HG03432 (cell line): Measurements from ENCODE around the gene USP31.

Source experiments
- ATAC-seq: cut with Tn5 transposase; IDR thresholded peaks from one replicate; pipeline ENCODE4 v1.9.1; 2021; ENCODE audit warnings: mild to moderate bottlenecking, moderate library complexity; ENCODE audit not compliant: unreplicated experiment

The USP31 gene

DNA sequence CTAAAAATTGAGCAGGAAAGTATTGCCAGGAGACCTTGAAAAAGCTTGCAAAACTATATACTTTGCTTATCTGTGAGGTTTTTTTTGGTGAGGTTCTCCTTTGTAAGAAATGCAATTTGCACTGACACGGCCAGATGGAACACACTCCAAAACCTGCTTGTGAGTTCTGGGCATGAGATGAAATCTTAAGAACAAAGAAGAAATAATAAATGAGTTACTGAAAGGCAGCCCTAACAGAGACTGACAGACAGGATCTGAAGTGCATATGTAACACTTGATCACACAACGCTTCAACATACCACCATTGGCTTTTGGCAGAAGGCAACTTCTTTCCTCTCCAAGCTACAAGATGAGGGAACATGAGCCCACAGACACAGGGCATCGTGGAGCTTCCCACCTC, 82.6 kb downstream of the USP31 start:
- no peak for ATAC-seq

DNA sequence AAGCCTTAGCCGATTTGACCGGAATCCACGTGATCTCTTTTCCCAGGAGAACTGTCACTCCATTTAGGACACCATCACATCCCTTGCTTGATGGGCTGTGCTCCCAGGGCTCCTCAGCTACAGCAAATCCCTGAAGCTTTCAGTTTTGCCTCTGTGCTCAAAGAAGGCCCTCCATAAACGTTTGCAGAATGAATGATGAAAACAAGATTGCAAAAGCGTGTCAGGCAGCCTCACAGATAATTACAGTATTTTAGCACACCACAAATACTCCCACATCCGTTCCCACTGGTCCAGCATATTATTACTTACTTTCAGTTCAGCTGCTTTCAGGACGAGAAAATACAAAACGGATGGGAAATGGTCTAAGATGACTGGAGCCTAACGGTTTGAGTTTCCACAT, 84.6 kb downstream of the USP31 start:
- no peak for ATAC-seq

DNA sequence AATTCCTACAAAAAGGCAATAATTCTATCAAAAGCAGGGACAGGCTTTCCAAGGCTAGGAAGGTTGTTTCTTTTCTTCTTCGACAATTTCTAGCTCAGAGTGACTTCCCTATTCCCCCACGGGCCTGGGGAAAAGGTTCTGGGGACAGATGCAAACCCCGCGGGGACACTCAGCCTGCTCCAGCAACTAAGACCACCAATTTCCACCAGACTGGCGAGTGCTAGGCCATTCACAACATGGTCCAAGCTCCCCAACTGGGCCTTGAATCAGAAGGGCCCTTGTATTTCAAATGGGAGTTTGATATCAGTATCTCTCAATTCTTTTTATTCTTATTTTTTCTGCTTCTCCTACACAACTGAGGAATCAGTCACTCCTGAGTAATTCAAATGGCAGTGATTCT, 86.7 kb downstream of the USP31 start:
- ATAC-seq = no peak

DNA sequence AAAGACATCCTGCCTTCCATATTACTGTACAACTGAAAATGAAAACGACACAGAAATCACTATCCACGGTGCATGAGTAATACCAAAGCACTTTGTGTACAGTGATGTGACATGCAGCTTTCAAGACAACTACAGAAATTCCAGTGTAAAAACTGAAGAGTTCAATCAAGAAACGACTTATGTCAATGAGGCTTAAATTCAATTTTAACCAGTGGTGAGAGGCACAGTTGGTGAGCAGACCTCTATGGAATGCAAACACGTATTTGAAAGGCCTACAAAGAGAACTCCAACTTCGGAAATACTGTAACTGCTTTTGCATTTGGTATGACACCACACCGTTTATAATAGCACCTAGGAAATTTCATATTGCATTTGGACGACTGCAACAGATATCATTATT, 87.6 kb downstream of the USP31 start:
- ATAC-seq = no peak

DNA sequence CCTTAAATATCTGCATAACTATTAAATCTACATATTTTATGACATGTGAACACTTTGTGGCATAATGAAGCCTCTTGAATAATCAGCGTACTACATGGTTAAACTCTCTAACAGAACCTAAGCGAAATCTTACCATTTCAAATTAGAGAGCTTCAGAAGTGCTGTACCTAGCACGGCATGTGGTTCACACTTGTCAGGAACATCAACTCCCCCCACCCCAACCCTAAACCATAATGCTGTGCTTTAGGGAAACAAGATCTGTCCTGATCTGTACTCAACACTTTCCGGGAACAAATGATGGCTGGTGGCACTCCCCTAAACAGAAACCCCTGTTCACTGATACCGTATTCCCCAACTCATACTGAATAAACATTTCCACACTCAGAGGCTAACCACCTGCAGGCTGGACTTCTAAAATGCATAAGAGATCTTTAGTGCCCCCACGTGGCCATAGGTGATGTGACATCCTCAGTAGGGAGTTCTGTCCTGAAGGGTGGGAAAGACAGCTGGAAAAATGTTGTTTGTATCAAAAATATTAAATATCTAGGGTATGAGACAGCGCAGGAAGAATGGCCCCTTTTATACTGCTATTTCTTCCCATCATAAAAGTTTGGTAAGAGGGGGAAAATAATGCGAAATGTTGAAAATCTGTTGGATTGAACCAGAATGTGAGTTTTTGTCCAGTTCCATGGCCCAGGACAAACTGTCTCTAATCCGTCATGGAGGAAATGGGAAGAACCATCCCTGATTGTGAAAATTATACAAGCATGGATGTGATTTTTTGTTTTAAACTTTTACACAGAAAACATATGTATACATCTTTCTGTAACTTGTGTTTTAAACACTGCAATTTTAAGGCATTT, 88.6 kb downstream of the USP31 start:
- peak; percentile 46 for ATAC-seq

DNA sequence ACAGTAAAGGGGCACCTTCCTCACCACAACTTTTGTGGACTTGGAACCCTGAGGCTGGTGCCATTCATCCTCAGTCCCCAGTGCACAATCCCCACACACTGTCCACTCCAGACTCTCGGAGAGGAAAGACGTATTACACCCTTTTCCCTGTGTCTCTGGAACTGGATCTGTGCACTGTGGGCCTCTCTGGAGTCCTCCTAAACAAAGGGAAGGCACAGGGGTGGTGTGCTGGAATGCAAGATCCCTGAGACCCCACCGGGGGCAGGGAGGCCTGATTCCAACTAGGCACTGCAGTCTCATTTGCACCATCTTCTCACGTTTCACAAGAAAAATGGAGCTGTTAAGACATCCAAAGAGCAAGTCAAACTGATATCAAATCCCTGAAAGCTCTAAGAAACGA, 89.8 kb downstream of the USP31 start:
- no peak for ATAC-seq

DNA sequence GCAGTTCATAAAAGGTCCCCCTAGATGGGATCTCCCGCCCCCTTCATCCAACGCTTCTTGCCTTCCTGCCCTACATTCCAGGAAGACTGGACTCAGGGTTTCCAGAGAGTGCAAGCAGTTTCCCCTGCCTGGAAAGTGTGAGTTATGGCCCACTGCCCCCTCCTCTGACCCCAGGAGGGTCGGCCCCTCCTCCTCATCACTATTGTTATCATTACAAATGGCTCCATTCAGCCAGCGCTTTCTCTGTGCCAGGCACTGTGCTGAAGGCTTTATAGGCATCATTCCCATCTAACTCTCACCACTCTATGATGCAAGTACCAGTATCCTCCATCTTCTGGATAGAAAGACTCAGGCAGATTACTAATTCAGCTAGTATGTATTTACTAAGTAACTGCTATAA, 90.7 kb downstream of the USP31 start:
- no peak for ATAC-seq

DNA sequence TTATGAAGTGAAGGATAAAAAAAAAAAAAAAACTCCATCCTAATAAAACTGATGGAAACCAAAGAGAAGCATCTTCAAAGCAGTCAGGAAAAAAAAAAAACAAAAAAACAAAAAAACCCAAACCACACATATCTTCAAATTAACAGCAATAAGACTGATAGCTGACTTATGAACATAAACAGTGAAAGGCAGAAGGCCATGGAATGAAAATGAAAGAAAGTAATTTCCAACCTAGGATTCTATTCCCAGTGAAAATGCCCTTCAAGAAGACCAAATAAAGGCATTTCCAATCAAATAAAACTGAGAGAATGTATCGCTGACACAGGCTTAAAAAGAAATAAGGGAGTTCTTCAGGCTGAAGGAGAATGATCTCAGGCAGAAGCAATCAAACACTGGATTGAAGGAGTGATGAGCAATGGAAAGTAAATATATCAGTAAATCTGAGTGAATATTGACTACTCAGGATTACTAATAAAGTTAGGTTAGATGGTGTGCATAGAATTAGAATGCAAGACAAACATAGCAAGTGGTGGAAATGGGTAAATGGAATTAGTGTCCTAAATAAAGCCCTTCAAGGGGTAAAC, 92.1 kb downstream of the USP31 start:
- no peak for ATAC-seq

DNA sequence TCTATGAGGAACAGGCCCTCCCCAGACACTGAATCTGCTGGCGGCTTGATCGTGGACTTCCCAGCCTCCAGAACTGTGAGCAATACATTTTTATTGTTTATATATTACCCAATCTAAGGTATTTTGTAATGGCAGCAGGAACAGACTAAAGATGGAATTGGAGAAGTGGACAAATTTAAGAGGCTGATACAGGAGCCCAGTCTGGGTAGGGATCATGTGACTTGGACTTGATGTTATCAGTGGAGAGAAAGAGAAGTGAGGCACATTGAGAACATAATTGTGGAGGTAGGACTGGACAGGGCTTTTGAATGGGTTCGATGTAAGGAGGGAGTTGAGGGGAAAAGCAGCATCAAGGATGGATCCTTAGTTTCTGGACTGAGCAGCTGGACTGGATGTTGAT, 93.8 kb downstream of the USP31 start:
- no peak for ATAC-seq

DNA sequence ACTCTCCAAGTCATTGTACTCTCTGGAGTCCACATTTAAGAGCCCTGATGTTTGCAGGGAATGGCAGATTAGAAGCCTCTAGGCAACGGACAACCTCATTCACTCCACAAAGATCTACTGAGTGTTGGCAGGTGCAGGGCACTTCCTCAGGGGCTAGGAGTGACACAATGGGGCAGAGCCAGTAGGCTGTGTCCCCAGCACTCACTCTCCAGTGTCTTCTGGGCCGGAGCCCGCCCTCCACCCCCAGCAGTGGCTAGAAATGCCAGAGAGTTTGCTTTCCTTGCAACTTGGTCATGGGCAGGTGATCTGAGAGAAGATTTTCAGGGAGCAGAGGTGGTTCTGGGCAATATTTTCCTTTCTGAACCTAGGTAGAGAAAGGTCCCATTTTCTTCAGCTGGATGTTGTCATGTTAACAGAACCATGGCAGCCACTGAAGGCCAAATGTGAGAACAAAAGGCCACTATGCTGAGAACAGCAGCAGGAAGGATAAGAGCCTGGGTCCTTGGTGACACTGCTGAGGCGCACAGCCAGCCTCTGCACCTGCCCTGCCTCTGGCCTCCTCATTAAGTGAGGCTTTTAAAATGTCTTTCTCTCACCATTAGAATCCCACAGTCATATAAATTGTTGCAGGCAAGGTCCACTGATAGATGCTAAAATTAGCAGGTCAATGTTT, 96.2 kb downstream of the USP31 start:
- no peak for ATAC-seq

DNA sequence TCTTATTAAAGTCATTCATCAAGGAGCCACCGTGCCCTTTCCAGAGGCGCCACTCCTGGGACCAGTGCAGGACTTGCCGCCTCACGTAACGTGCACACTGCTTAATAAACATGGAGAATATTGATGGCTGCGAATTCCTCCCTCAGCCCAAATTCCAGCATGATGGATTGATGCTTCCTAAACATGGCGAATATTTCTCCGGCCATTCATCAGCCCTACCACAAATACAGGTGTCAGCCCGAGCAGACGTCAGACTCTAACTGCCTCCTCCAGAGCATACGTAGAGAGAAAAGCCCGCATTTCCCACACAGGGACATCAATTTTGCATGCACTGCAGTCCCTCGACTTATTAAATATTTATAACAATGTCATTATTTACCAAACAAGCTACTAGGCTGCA, 97.0 kb downstream of the USP31 start:
- ATAC-seq = no peak

DNA sequence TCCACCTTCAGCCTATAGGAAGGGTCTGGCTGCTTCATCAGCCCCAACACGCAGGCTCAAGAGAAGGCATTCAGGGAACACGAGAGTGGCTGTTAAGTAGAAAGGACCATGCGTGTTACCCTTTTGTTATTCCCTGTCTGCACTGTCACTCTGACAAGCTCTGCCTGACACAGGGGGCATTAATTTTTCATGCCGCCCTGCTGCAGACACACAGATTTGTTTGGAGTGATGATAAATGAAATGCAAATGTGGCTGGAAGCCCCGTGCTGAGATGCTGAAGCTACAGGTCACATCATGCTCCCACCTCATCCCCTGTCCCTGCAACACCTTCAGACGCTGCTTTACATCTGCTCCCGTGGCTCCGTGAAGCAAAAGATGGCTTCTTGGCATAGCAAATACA, 97.7 kb downstream of the USP31 start:
- no peak for ATAC-seq

DNA sequence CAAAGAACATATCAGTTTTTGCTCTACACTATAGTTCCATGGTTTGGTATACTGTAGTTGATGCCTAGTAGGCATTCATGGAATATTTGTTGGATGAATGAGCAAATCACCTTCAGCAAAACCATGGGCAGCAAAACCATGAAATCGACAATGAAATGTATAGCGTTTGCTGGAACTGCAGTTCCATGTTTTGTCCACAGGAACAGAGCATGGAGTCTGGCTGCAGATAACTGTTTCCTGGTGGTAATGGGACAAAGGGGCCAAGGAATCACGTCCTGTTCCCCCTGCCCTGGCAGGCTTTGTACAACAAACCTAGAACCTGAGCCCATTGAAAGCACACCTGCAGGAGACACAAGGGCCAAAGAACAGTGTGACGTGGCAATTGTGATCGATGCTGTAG, 101.1 kb downstream of the USP31 start:
- no peak for ATAC-seq

DNA sequence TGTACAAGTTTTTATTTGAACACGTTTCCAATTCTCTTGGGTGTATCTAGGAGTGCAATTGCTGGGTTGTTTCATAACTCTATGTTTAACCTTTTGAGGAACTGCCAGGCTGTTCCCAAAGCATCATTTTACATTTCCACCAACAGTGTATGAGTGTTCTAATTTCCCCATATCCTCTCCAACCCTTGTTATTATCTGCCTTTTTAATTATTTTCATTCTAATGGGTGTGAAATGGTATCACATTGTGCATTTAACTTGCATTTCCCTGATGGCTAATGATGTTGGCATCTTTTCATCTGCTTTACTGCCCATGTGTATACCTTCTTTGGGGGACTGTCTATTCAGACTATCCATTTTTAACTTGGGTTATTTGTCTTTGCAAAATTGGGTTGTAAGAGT, 104.2 kb downstream of the USP31 start:
- ATAC-seq = no peak

DNA sequence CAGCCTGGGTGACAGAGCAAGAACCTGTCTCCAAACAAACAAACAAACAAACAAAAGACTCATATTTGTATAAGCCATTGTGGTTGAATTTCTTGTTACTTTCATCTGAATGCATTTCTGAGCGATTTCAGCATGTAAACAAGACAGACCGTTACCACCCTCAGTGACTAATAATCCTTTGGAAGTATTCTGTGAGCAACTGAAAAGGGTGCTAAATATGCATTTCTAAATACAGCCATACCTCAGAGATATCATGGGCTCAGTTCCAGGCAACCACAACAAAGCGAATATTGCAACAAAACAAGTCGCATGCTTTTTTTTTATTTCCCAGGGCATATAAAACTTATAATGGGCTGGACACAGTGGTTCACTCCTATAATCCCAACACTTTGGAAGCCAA, 109.0 kb downstream of the USP31 start:
- ATAC-seq = no peak

DNA sequence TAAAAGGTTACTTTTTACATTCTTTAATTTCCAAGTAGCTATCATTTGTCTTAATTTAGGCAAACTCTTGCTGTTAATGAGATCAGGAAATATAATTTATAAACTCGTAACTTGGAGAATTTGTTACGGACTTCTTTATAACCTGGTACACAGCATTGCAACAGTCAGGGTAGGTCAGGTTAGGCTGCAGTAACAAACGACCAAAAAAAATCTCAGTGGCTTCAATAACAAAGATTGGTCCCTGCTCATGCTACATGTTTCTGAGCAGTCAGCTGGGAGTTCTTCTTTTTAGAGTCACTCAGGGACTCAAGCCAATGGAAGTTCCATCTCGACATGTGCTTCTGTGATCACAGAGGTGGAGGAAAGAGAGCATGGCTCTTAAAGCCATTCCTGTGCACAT, 110.1 kb downstream of the USP31 start:
- no peak for ATAC-seq

DNA sequence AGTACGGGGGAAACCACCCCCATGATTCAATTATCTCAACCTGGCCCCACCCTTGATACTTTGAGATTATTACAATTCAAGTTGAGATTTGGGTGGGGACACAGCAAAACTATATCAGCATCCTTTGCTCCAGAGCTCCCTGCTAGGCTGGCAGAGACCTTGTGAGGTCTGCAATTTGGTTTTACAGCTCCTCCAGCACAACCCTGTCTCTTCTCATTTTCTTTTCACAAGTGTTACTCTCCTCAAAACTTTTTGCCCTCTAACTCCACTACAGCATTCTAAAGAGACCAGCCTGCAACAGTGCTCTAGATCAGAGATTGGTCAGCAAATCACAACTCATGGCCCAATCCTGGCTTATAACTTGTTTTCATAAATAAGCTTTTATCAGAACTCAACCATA, 114.0 kb downstream of the USP31 start:
- ATAC-seq = no peak

DNA sequence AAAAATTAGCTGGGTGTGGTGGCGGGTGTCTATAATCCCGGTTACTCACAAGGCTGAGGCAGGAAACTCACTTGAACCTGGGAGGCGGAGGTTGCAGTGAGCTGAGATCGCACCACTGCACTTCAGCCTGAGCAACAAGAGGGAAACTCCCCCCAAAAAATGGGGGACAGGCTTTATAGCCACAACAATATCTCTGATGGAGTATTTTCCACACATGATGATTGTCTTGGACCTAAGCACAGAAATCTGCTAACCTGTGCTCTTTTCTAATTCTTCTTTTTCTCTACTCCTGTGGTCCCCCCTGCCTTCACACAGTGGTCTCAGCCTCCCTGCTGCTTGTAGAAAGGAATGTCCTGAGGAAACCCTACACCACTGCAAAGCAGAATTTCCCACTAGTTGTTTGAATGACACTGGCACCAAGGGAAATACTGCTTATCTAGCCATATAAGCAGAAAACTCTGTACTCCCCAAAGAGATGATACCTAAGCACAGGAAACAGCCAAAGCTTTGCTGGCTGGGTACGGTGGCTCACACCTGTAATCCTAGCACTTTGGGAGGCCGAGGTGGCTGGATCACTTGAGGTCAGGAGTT, 117.6 kb downstream of the USP31 start:
- no peak for ATAC-seq

DNA sequence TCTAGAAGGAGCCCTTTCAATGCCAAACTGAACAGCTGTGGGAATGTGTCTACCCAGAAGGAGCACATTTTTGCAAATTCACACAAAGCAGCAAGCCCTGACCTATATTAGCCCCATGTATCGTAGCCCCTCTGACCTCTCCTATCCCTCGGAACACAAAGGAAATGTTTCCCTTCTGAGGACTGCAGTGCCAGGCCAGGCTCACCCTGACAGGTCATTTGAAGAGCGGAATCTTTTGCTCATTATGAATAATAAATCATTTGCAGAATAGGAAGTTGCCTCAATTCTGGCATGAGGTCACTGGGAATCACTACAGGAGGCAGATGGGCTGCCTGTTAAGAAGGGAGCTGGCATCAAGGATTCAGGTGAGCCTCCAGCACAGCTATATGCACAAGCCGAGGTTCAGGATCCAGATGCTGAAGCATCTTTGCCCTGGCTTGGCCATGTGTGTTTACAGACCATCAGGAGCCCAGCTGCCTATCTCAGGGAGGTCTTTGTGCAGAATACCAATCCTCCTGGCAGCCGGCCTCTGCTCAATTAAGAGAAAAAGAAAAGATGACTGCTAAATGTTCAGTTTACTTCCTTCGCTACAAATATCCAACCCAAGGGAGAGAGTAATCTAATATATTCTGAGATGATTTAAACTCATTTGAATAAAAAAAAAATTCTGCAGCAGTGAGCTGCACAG, 119.4 kb downstream of the USP31 start:
- ATAC-seq = no peak

DNA sequence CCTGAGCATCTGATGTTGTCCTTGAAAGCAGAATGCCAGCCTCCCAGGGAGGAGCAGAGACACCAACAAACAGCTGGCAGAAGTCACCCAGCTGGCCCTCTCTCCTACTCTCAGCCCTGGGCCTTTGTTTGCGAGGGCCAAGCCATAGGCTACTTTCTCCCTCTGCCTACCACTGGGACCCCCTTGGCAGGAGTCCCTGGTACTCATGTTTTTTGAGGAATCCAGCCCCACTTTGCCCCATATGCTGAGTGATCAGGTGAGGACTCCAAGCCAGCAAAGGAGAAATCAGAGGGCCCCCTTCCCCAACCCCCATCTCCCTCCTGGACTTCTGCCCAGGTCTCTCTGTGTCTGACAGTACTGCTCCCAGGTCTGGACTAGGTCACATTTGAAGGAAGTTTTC, 121.9 kb downstream of the USP31 start:
- no peak for ATAC-seq

DNA sequence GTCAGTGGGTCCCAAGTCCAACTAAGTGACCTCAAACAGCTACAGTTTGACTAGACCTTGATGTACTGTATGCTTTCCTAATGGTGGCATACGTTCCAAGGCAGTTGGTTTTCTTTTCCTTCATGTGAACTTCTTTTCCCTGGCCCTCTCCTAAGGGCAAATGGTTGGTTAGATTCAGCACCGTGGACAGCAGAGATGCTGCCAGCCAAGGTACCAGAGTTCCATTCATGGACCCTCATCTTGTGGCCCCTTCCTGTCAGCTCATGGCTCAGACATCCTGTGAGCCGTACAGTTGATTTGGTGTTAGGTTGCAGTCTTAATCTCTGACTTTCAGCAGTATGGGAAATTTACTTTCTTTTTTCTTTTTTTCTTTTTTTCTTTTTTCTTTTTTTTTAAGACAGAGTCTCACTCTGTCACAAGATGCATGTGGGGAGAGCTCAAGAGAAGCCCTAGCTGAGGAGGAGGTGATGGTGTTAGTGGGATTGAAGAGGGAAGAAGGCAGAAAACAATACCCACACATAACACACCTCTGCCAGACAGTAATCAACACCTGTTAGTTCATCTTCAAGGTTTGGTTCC, 122.4 kb downstream of the USP31 start:
- no peak for ATAC-seq
